ENCODE results near the gene LDB2.

Gene LDB2

DNA sequence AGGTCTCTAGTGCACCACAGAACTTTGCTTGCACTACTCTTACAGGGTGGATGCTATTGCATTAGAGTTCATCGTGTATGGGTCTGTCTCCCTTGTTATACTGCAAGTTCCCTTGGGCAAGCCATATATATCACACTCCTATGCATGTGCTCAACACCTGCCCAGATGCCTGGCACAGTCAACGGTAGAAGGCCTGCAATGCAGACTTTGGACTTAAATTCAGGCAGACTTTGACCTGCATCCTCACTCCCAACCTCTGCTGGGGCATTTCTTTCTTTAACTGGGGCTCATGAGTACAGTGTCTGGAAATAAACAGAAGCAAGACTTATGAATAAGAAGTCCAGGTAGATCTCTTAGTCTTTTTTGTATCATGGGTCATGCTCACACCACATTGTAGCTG, 148.2 kb downstream of the LDB2 start:
- no peak for DNase-seq

DNA sequence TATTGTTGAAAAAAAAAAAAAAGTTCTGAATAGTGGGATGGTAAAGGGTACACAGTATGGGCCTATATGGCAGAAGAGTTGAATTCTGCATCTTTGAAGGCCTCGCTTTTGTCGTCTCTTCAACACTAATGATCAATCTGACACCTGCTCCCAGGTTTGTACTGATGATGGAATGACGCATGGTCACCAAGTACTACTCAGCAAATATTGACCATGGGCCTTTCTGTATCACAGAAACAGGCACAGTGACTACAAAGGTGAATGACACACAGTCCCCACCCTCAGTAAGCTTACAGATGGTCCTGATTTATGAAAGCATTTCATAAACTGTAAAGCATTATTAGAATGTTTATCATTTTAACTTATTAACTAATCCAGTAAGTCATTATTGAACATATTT, 152.6 kb downstream of the LDB2 start:
- DNase-seq: no peak

DNA sequence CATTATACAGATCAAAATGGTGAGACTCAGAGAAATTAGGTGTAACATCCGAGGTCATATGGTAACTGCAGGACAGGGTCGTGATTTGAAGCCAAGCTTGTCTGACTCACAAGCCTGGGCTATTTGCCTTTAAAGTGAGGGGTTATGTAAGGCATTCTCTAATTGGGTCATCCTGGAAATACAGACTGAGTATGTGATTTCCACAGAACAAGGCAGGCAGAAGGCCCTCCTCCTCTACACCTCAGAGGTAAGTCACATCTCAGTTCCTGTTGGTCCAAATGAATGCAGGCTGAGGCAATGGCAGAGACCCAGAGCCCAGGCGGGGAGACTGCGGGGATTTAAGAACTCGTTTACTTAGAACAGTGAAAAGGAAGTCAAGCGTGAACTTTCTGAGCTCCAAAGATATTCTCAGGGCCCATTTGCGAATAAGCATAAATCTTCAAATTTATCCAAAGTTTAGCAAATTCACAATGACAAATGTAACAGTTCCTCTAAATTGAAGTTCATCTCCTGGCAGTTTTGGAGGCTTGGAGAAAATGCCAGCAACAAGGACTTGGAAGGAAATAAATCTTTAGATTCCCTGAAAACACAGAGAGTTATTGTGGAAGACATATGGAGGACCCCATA, 153.3 kb downstream of the LDB2 start:
- no peak for DNase-seq

DNA sequence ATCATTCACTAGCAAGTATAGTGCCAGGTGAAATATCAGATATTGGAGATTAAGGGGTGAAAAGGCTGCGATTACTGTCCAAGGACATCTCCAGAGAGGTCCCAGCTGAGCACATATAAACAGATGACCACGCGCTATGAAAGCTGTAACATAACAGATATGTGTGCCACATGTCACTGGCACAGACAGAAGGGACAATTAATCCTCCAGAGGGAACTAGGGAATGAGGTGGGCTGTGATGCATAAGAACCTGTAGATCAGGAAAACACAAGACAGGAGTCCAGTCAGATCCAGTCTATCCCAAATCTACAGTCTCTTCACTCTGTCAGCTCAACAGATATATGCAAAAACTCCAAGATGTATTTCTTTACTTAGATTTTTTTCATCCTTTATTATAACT, 157.2 kb downstream of the LDB2 start:
- no peak for DNase-seq

DNA sequence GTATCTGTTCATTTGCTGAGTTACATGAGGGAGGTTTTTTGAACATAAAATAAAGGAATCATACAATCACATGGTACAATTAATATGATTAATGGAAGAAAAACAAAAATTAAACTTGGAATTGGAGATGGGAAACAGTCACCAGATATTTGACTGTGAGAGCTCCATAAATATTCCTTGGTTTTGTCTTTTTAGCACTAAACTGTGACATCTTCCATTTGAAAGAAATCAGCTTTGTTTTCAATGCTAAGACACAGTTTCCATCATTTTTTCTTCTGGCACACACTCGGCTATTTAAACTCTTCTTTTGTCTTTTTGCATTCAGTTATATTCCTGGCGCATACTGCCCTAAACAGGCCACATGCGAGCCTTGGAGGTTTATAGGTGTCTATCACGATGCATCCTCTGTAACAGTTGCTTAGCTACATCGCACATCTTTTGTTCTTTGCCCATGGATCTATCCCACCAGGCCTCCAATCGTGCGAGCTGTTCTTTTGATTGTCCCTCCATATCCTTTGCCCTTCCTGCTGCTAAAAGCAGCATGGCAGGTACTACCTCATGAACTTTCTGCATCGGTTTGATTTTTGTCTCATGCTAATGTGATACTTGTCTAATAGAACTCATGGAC, 158.3 kb downstream of the LDB2 start:
- DNase-seq: no peak

DNA sequence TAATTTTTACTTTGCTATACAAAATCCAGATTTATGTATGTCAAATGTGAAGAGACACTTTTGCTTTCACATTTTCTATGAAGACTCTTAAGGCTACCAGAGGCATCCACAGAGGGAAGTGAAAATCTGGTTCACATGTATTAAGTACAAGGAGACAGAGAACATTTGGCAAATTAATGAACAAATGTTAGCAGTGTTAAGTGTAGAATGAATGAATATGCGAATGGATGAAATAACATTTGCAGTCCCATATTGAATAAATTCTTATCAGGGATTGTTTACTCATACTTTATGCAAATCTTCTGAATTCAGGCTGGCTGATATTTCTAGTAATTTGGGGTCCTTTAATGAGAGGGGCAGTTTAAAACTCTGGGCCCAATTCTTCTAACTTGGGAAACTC, 159.9 kb downstream of the LDB2 start:
- DNase-seq: no peak

DNA sequence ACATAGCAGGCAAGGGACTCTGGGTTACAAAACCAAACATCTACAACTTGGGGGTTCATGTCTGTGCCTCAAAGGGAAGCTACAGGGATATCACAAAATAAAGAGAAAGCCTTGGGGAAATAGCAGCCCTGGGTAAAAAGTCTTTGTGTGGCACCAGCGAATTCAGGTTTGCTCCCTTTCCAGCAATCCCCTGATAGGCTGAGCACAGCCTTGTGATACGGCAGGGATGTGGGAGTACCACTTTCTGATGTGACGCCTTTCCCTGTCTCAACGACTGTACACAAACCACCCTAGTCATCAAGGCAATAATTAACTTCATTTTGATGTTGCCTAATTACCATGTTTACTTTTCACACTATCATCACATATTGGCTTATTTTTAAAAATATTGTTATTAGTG, 164.9 kb downstream of the LDB2 start:
- no peak for DNase-seq

DNA sequence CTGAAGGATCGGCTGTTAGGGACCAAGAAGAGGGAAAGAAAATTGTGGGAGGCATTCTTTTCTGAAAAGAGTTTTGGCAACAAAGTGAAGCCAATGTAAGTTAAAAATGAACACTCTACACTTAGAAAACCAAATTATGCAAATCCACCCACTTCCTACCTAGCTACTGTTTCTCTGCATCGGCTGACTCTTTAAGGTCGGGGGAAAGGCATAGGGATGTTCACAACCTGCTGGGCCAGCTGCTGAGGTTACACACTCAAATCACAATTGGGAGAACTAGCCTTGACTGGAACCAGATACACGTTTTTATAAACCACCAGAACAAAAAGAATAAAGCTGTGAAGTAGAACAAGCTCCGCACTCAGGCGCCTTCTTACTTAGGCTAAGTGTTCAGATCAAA, 165.7 kb downstream of the LDB2 start:
- DNase-seq: no peak

DNA sequence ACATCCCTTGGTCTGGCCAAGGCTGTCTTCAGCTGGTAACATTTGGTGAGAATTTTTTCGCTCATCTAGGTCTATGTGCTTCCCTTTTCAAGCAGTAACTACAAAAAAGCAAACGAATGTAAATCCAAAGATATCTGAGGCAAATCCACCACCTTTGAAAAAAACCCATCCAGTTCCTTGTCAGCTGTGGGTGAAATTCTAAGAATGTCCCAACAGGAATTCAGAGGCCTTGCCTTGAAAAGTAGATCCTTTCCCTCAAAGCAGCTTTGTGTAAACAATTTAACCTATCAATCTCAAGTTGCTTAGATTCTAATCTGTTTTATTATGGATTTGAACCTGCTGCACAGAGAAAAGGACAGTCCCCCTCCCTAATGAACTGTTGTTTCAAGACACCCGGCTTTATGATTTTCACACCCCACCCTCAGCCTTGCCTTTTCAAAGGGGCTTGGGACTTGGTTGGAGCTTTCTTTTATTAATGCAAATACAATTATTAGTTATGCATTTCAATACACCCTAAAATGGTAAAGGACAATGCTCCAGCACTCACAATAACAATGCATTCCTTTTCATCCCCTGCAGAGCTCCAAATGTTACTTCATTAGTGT, 166.6 kb downstream of the LDB2 start:
- no peak for DNase-seq

DNA sequence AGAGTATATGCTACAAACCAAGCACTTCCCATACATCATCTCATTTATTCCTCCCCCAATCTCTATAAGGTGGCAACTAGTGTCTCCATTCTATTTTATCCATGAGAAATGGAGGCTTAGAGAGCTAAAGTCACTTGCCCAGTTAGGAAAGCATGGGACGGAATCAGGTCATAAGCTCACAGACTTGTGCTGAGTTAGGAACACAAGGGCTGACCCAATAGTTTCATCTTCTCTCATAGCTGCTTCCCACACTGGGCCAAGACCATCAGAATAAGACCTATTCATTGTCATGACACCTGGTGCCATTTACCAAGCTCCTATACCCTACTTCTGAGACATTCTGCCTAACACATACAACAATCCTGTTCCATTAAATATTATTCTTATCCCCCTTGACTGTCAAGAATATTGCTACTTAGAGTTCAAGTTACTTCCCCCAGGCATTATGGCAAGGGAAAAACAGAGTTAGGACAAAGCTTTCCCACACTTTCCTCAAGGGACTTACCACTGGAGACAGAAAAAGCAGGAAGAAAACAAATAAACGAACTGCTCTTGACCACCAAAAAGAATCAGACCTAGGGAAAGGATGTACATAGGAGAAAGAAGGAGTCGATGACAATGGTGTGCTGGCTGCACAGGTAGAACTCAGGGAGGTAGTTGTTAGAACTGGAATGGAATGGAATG, 167.8 kb downstream of the LDB2 start:
- no peak for DNase-seq

DNA sequence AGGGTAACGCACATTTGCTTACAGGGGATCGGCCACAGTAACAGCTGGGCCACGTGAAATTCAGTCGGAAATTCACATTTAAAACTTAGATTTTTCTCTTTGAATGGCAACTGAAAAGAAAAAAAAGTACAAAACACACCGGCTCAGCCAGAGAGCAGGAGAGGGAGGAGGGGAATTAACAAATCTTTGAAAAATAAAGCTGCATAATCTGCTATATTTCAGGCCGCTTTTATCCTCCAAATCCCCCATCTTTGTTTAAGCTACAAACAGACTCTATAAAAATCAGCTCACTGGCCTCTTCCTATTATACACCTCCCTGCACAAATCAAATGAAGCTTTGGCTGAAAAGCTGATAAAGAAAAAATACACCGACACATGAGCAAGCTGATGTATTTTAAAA, 169.1 kb downstream of the LDB2 start:
- no peak for DNase-seq

DNA sequence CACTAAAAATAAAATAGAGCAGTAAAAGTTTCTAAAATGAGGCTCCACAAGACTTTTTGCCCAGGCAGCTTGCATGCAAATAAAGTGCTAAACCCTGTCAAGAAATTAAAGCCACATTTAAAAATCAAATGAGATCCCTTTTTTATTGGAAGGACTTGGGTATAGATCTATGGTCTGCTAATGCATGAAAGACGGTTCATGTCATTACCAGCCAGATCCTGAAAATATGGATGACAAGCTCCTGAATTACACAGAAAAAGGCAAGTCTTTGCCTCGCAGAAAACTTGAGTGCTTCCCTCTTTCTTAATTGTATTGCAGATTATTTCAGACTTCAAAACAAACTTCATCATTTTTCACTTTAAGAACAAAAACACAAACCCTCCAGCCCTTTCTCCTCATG, 169.6 kb downstream of the LDB2 start:
- no peak for DNase-seq

DNA sequence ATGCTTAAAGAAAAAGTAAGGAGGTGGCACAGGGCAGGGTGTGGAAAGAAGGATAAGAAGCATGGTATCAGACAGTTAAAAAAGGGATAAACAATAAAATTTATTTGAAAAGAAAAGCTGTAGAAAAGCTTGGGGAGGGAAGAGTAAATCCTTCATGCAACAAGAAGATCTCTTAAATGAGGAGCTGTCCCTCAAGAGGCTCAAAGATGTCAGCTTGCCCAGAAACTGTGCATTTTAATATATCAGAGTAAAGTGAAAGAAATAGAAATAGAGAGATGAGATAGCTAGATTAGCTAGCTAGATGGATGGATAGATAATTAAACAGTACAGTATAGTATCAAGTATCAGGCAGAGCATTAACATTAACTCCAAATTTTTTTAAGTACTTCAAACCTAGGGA, 170.3 kb downstream of the LDB2 start:
- no peak for DNase-seq

DNA sequence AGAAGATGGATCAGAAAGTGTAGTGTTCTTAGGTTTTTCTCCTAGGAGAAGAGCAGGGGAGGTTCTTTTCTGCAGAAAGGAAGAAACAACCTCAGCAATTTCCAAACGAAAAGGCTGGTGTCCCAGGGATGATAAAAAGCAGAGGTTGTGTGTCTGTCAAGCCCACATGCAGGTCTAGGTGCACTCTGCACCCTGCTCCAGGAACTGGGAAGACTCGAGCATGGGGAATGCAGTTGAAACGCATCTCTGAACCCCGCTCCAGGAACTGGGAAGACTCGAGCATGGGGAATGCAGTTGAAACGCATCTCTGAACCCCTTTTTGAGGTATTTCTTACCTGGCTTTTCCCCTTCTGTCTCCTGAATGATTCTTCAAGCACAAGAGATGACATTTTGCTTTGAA, 171.2 kb downstream of the LDB2 start:
- no peak for DNase-seq

DNA sequence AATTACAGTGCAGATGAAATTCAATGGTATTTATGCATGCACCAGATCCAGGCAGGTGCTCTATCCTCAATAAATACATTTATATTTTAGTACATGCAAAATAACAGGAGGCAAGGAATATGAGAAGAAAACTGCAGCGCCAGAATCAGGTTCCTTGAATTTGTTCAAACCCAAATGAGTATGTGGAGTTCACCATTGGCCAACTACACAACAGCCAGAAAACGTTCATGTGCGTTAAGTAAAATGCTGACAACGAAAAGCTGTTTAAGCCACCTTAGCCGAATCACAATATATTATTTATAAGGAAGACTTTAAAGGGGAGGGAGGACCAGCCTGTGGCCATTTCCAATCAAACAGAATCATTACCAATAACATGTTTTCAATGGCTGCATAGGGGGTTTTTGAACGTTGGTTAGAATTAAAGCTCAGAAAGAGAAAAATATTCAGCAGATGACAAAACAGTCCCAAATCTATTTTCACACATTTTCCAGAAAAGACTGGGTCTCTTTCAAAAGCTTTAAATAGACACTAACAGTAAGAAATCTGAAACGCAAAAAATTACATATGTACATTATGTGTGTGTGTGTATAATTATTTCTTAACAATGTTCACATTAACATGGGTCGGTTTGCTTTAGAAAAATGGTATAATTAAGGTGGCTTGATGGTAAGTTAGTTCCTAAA, 171.9 kb downstream of the LDB2 start:
- no peak for DNase-seq

DNA sequence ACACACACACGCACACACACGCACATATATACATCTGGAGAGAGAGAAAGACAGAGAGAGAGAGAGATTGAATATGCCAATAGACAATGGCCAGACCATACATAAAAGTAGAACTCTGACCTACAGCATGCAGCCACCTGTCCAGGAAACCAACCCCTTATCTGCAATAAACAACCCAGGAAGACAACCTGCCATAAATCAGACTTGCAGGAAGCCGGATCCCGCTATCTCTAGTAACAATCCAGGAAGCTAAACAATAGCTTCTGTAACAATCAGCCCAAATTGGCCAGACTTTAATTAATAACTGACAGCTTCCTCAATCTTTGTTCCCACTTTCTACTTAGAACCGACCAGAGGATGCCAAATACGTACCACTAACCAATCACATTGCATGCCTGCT, 173.2 kb downstream of the LDB2 start:
- DNase-seq: no peak

DNA sequence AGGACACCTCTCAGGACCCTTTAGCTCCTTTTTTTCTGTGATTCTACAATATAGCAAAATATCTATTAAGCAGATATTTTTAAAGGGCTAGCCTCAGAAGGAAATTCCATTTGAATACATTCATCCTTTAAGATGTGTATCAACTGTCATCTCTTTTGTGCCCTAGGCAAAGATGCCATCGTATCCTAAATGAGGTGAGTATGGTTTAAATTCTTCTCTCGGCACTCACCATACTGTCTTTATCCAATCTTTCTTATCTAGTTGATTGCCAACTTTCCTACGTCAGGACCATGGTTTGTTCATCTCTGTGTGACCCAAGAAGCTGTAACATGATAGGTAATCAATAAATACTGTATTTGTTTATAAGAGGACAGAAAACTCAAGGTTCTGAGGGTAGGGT, 176.0 kb downstream of the LDB2 start:
- no peak for DNase-seq

DNA sequence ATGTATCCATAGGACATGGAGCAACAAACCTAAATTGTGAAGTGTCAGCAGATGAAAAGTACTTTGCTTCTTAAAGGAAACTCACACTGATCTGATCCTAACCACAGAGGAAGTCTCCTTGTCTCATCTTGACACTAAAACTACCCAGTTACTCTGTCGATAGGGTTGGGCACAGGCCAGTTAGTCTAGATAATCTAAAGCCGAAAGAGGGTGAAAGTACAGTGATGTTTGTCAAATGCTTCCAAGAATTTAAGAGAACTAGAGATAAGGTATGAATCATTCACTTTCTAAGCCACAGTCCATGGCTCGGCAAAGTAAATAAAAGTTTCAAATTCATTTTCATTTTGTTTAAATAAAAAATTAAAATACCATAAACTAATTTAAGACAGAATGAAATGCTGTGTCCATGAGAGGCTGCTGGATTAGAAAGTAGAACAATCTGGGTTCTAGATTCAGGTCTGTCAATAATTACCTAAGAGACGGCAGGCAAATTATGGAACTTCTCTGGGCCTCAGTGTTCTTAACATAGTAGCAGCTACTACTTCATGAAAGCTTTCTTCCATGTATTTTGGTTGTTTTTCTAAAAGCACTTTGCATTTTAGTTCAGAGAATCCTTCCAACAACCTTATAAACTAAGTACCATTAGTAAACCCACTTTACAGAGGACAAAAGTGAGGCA, 176.7 kb downstream of the LDB2 start:
- DNase-seq: no peak

DNA sequence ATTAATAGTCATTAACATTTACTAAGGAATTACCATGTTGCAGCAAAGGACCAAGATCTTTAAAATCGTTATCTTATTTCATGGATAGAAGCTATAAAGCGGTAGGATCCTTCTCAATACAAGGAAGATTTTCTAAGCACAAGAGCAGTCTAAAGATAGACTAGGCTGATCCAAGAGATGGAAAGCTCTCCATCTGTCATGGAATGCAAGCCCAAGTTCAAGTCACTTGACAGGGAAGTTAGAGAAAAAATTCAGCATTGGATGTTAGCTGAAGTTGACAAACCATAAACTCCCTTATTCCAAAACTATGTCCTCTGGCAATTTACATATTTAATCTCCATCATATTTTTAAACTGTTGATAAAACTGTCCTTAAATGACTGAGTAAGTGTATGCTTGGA, 177.7 kb downstream of the LDB2 start:
- no peak for DNase-seq

DNA sequence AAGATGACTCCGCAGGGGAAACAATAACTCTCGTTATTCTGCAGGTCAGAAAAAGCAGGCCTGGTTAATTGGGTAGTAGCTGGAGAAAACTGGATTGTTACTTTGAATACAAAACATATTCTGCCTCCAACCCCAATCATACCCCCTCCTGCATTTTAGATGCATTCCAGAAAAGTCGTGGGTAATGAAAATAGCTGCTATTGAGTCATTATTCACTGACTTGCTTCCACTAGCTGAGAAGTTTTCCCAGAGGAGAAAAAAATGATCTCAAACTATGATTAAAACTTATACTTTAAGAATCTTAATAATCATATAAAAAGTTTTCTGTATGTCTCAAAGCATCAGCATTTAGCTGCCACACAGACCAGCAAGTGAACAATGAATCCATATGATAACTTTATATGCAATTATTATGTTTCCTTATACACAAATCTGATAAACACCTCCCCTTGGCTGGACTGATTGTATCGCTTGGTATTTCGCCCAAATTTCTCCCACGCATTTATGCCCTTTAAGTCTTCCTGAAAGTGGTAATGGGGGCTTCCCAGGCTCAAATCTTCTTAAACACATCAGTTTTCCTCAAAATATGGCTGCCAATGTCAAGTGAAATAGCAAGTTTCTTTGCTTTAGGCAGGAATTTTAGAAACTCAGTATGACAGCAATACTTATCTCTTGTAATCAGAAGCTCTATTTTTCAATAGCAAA, 181.0 kb downstream of the LDB2 start:
- DNase-seq: no peak

DNA sequence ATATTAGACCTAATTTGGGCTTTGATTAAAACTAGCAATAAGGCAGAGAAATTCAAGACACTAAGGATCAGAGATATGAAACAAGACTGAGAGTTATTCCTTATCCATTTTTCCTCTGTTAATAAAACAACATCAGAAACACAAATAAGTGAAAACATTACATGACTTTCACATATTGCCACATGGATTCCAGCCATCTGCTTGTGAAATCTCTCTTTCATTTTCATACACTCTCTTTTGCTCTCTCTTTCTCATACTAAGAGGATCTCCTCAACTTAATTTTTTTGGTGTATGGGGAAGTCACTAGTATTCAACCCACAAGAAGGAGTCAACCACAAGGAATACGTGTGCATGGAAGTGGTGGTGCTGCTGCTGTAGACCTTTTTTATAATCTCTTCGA, 183.0 kb downstream of the LDB2 start:
- DNase-seq: no peak

DNA sequence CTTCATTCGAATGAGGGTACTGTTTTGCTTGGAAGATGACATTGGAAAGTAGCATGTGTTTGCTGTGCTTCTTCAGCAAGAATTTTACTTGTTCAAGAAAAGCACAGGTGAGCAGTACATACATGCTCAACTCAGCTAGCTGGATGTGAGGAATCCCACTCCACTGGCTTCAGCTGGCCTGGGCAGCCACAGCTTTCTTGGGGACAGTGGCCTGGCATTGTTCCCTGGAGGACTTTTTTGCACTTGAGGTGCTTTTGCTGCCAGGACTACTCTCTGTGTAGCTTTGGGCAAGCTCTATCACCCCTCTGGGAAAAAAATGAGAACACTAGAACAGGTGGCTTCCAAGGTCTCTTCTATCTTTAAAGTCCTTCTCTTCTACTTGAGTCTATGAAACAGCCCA, 184.3 kb downstream of the LDB2 start:
- DNase-seq: no peak

DNA sequence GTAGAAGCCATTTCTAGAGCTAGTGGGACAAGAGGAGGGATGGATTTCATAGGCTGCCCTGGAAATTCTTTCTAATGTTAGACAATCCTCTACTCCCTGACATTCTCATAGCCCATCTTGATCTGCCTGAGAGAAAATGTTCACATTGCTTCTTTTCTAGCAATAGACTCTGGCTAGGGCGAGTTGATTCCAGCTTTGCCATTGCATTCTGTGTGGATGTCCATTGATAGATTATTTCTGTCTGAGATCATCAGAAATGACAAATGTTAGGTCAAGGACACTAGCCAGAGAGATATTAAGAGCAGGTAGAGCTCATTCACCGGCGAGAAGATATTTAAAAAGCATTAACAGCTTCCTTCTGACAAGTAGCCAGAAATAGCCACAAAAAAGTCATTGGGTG, 184.7 kb downstream of the LDB2 start:
- no peak for DNase-seq
